GM21528 (cell line): ENCODE results near the gene BBS12.

ENCODE experiments used
- ATAC-seq: cut with Tn5 transposase; IDR thresholded peaks from one replicate; pipeline ENCODE4 v1.9.1; 2021; ENCODE audit warnings: mild to moderate bottlenecking, moderate library complexity; ENCODE audit not compliant: unreplicated experiment, low FRiP score

The BBS12 gene

GRCh38 chr4:122732329-122733026 is at the start of gene BBS12:
Gene BBS12 (plus strand): TSS chr4:122732704. CDS start chr4:122741893, 9,189 bp downstream.
- ATAC-seq = peak; percentile 100

GRCh38 chr4:122686691-122687090 is 45.8 kb upstream of the BBS12 start:
- ATAC-seq = no peak

- no peak for ATAC-seq
Observed at GRCh38 chr4:122687531-122688061, 44.9 kb upstream of the BBS12 start.

- no peak for ATAC-seq
Observed at GRCh38 chr4:122688529-122689140, 43.9 kb upstream of the BBS12 start.

- peak; percentile 93 for ATAC-seq
Observed at GRCh38 chr4:122689972-122690371, 42.5 kb upstream of the BBS12 start.

GRCh38 chr4:122691988-122692387 is 40.5 kb upstream of the BBS12 start:
- no peak for ATAC-seq

- no peak for ATAC-seq
Observed at GRCh38 chr4:122692641-122693520, 39.6 kb upstream of the BBS12 start.

- no peak for ATAC-seq
Observed at GRCh38 chr4:122695226-122695625, 37.3 kb upstream of the BBS12 start.

GRCh38 chr4:122700178-122700725 is 32.3 kb upstream of the BBS12 start:
- ATAC-seq = no peak

- no peak for ATAC-seq
Observed at GRCh38 chr4:122701061-122701460, 31.4 kb upstream of the BBS12 start.

GRCh38 chr4:122701965-122702364 is 30.5 kb upstream of the BBS12 start:
- ATAC-seq = no peak

GRCh38 chr4:122702939-122703338 is 29.6 kb upstream of the BBS12 start:
- ATAC-seq = no peak

- ATAC-seq = no peak
Observed at GRCh38 chr4:122703868-122704267, 28.6 kb upstream of the BBS12 start.

- ATAC-seq = no peak
Observed at GRCh38 chr4:122705009-122705408, 27.5 kb upstream of the BBS12 start.

GRCh38 chr4:122705547-122706117 is 26.9 kb upstream of the BBS12 start:
- ATAC-seq = no peak

- no peak for ATAC-seq
Observed at GRCh38 chr4:122706511-122706910, 26.0 kb upstream of the BBS12 start.

- no peak for ATAC-seq
Observed at GRCh38 chr4:122707497-122707896, 25.0 kb upstream of the BBS12 start.

GRCh38 chr4:122709236-122709635 is 23.3 kb upstream of the BBS12 start:
- ATAC-seq = no peak

GRCh38 chr4:122710434-122711308 is 21.8 kb upstream of the BBS12 start:
- peak; percentile 53 for ATAC-seq
